ENCODE measurements around the gene ARHGEF33.

DNA sequence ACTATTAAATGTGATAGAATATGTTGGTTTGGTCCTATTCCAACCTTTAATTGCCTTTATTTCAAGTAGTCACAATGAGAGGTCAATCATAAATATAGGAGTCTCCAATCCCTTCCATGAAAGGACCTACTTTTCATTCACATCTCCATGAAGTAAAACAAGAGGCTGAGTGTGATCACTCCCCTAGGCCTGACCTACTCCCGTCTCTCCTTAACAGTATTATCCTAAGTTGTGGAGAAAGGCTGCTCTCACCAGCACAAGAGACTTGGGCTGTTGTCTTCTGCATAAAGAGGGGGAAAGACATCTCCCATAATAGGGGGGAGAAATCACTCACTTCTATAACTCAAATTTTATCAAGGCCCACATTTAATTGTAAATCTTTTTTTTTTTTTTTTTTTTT, 125.7 kb downstream of the ARHGEF33 start:
- TF ChIP-seq EP300 (IDR thresholded peaks at IDR 0.05) (no peak), POLR2A (IDR thresholded peaks at IDR 0.05) (no peak), POLR2AphosphoS5 (IDR thresholded peaks at IDR 0.05) (no peak)
- TF ChIP-seq, protein P1, sequence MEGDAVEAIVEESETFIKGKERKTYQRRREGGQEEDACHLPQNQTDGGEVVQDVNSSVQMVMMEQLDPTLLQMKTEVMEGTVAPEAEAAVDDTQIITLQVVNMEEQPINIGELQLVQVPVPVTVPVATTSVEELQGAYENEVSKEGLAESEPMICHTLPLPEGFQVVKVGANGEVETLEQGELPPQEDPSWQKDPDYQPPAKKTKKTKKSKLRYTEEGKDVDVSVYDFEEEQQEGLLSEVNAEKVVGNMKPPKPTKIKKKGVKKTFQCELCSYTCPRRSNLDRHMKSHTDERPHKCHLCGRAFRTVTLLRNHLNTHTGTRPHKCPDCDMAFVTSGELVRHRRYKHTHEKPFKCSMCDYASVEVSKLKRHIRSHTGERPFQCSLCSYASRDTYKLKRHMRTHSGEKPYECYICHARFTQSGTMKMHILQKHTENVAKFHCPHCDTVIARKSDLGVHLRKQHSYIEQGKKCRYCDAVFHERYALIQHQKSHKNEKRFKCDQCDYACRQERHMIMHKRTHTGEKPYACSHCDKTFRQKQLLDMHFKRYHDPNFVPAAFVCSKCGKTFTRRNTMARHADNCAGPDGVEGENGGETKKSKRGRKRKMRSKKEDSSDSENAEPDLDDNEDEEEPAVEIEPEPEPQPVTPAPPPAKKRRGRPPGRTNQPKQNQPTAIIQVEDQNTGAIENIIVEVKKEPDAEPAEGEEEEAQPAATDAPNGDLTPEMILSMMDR (IDR thresholded peaks at IDR 0.05) = no peak
